GM12891 (cell line): ENCODE data around the gene EHBP1.

Experiments
- PAX5 ChIP-seq: IDR thresholded peaks from 2 replicates; pipeline ENCODE4 v1.6.1; 2011; ENCODE audit warnings: low read length, moderate library complexity, mild to moderate bottlenecking; ENCODE audit not compliant: insufficient read depth, severe bottlenecking
- POLR2A ChIP-seq: IDR thresholded peaks from 2 replicates; pipeline ENCODE4 v1.6.1; 2011; ENCODE audit warnings: low read depth, low read length, control low read depth
- POLR2AphosphoS5 ChIP-seq: IDR thresholded peaks from 2 replicates; pipeline ENCODE4 v1.6.1; 2011; ENCODE audit warnings: low read depth, low read length, control low read depth
- POU2F2 ChIP-seq: IDR thresholded peaks from 2 replicates; pipeline ENCODE4 v1.6.1; 2011; ENCODE audit warnings: low read depth, mild to moderate bottlenecking, control low read depth, low read length, moderate library complexity
- SPI1 ChIP-seq: IDR thresholded peaks from 2 replicates; pipeline ENCODE4 v1.6.1; 2011; ENCODE audit warnings: low read depth, low read length, control low read depth
- TAF1 ChIP-seq: IDR thresholded peaks from 2 replicates; pipeline ENCODE4 v1.6.1; 2011; ENCODE audit warnings: low read depth, low read length, control low read depth

DNA sequence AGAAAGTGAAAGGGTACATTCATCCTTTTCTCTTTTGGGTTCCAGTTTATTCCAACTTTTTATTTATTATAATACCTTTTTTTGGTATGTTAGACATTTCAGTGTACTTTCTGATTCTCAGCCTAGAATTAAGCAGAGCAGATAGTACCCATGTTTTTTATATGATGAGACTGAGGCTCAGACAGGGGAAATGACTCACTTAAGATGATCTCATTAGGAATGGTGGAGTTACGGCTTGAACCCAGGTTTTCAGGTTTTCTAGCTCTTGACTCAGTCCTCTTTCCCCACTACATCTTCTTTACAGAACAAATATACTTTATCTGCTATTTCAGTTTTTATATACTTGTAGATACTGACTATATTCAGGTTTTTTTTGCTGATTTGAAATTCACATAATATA, 293.4 kb downstream of the EHBP1 start:
- TF ChIP-seq POLR2AphosphoS5 (no peak), TAF1 (no peak), POLR2A (no peak), SPI1 (no peak), POU2F2 (no peak), PAX5 (no peak)
